NCI-H345 treated with DMSO at 0.1 percent for 48 hours (cell line): ENCODE data around the gene ZNF180.
A peak's percentile ranks its signal among the peaks of the same experiment; 100 is the strongest.
"Not testable (repeated sequence)": the region's sequence is repeated elsewhere in the genome, so short reads cannot be mapped to it uniquely, and the experiment has no call there.

ENCODE experiments used
- DNase-seq: peaks from one replicate; lab custom pipeline; 2025; ENCODE audit not compliant: unreplicated experiment; lab: John Stamatoyannopoulos, UW

The ZNF180 gene

GRCh38 chr19:44499962-44500949 is at the start of gene ZNF180:
Gene ZNF180, minus strand, starts transcription at chr19:44500522. Its CDS starts 3,188 bp downstream, at chr19:44497334.
- peak; percentile 87 for DNase-seq

GRCh38 chr19:44549507-44549906 is 49.2 kb upstream of the ZNF180 start:
- no peak for DNase-seq

- no peak for DNase-seq
Measured at GRCh38 chr19:44548736-44549135, 48.4 kb upstream of the ZNF180 start.

- DNase-seq: no peak
Measured at GRCh38 chr19:44544031-44544430, 43.7 kb upstream of the ZNF180 start.

GRCh38 chr19:44542671-44543070 is 42.3 kb upstream of the ZNF180 start:
- no peak for DNase-seq

GRCh38 chr19:44540736-44541135 is 40.4 kb upstream of the ZNF180 start:
- DNase-seq: no peak

- DNase-seq: no peak
Measured at GRCh38 chr19:44539991-44540390, 39.7 kb upstream of the ZNF180 start.

- no peak for DNase-seq
Measured at GRCh38 chr19:44539236-44539826, 39.0 kb upstream of the ZNF180 start.

GRCh38 chr19:44535361-44535760 is 35.0 kb upstream of the ZNF180 start:
- not testable (repeated sequence) for DNase-seq

GRCh38 chr19:44532819-44533218 is 32.5 kb upstream of the ZNF180 start:
- DNase-seq: no peak

- DNase-seq: no peak
Measured at GRCh38 chr19:44530777-44531176, 30.5 kb upstream of the ZNF180 start.

- DNase-seq: no peak
Measured at GRCh38 chr19:44529536-44529935, 29.2 kb upstream of the ZNF180 start, which contains the start of gene CEACAM20. Gene CEACAM20, minus strand, starts transcription at chr19:44529675. Its CDS starts 166 bp downstream, at chr19:44529509.

GRCh38 chr19:44527554-44527953 is 27.2 kb upstream of the ZNF180 start:
- DNase-seq: no peak

GRCh38 chr19:44525721-44526430 is 25.6 kb upstream of the ZNF180 start:
- no peak for DNase-seq

- DNase-seq: no peak
Measured at GRCh38 chr19:44521370-44521769, 21.0 kb upstream of the ZNF180 start.

- no peak for DNase-seq
Measured at GRCh38 chr19:44517146-44517545, 16.8 kb upstream of the ZNF180 start.

- DNase-seq: no peak
Measured at GRCh38 chr19:44515907-44516306, 15.6 kb upstream of the ZNF180 start.

- no peak for DNase-seq
Measured at GRCh38 chr19:44515031-44515430, 14.7 kb upstream of the ZNF180 start.

GRCh38 chr19:44512326-44513298 is 12.3 kb upstream of the ZNF180 start:
- no peak for DNase-seq

GRCh38 chr19:44509478-44509877 is 9.2 kb upstream of the ZNF180 start:
- DNase-seq: no peak
